Spleen (tissue), 11 donors: ENCODE results near the gene PGAM1. TPM values are rescaled to one million over a fixed set of nuclear protein-coding genes. Genes with fewer than 3 reads are reported as not detected.
"Not testable (repeated sequence)": the region's sequence is repeated elsewhere in the genome, so short reads cannot be mapped to it uniquely, and the experiment has no call there.

Experiments
- DNase-seq: peaks from one replicate; pipeline ENCODE4 v3.0.0-alpha.2; 2020
- H3K27ac ChIP-seq, 8 donors: fragments of 200-600 bp; sonication (generic) in 7 of 8; 1 replicate in 4 of 8; 2 replicates in 4 of 8; pipeline versions ENCODE4 v1.5.0 to v1.8.0; 2016 to 2021; ENCODE audit warnings: inconsistent platforms in 4 of 8, mild to moderate bottlenecking in 4 of 8, moderate library complexity in 1 of 8
- H3K27me3 ChIP-seq, 7 donors: fragments of 200-600 bp; sonication (generic) in 6 of 7; replicated peaks in 1 of 7; 1 replicate in 4 of 7; 2 replicates in 3 of 7; pipeline versions ENCODE4 v1.5.0 to v1.8.0; 2016 to 2021; ENCODE audit warnings: inconsistent platforms in 3 of 7, mild to moderate bottlenecking in 1 of 7
- H3K36me3 ChIP-seq, 6 donors: fragments of 200-600 bp; sonication (generic) in 5 of 6; 1 replicate in 4 of 6; 2 replicates in 2 of 6; pipeline versions ENCODE4 v1.5.0 to v1.8.0; 2016 to 2021; ENCODE audit warnings: inconsistent platforms in 2 of 6
- H3K4me1 ChIP-seq, 6 donors: fragments of 200-600 bp; sonication (generic) in 5 of 6; 1 replicate in 3 of 6; 2 replicates in 3 of 6; pipeline versions ENCODE4 v1.5.0 to v1.8.0; 2016 to 2021; ENCODE audit warnings: inconsistent platforms in 3 of 6
- H3K4me3 ChIP-seq, 8 donors: fragments of 200-600 bp; sonication (generic) in 7 of 8; 1 replicate in 4 of 8; 2 replicates in 4 of 8; pipeline versions ENCODE4 v1.5.0 to v1.8.0; 2016 to 2021; ENCODE audit warnings: inconsistent platforms in 4 of 8, mild to moderate bottlenecking in 4 of 8, moderate library complexity in 2 of 8
- H3K9me3 ChIP-seq, 8 donors: fragments of 200-600 bp; sonication (generic) in 7 of 8; 1 replicate in 4 of 8; 2 replicates in 4 of 8; pipeline versions ENCODE4 v1.5.0 to v1.8.0; 2016 to 2021; ENCODE audit warnings: inconsistent platforms in 4 of 8
- POLR2A ChIP-seq, 3 donors: fragments of 450-650 bp; IDR thresholded peaks; one replicate each; pipeline ENCODE4 v1.5.1; 2017; ENCODE audit warnings: antibody characterized with exemption in 3 of 3, mild to moderate bottlenecking in 1 of 3
- POLR2AphosphoS5 ChIP-seq, 3 donors: sonication (generic); formaldehyde crosslinking; IDR thresholded peaks; one replicate each; pipeline ENCODE4 v1.5.1; 2017; ENCODE audit warnings: antibody characterized with exemption in 3 of 3
- WGBS, 5 donors: extraction: QIAGEN DNeasy Blood & Tissue Kit in 3 of 5; methylation state at CpG; one replicate each; pipeline versions ENCODE4 v1.1.5 to v1.1.7; 2013 to 2018; 5-methylcytosine and 5-hydroxymethylcytosine counted together
- intact Hi-C: fragments of 100-400 bp; cut with DNase I; formaldehyde crosslinking; loops from one replicate; pipeline ENCODE4 v1.15.0; 2023; ENCODE audit warnings: low total_unique reads
- polyA plus RNA-seq, 3 donors: library from polyadenylated mRNA; stranded (reverse); fragments of 200-250 nt; gene quantifications; one replicate each; pipeline ENCODE4 v1.2.1, GENCODE V29; 2013
- total RNA-seq, 7 donors: library from RNA; depleted of rRNA in 3 of 7; stranded (reverse); fragments of >200 nt in 3 of 7; fragmentation: NEBNext Ultra II Directional in 4 of 7; extraction: Animal tissue kit (Norgen Biotek cat#: 25700) in 4 of 7; gene quantifications; one replicate each; pipeline versions ENCODE4 v1.1.0 to v1.2.1, GENCODE V29; 2016 to 2021
- TF ChIP-seq, protein P1 (sequence below), 11 experiments: fragments of 200-600 bp in 7 of 11; fragments of 450-650 bp in 4 of 11; sonication (generic) in 4 of 11; IDR thresholded peaks in 8 of 11; conservative IDR thresholded peaks in 3 of 11; 1 replicate in 7 of 11; 2 replicates in 4 of 11; pipeline versions ENCODE4 v1.4.0 to v1.8.0; 2016 to 2021; ENCODE audit warnings: antibody characterized with exemption in 11 of 11, inconsistent platforms in 4 of 11, mild to moderate bottlenecking in 1 of 11
- donor health status: healthy with polysubstance abuse.
- donor health status: DM: no; HTN: no; CAD: no; lungs with moderate emphysema.
- donor health status: DM: no; HTN: no; CAD: no.
- donor health status: Bipolar disorder and iron deficiency.
- donor health status: healthy.
- donor health status: DM: no; HTN: no; CAD: no.
- donor health status: DM: yes; HTN: yes; CAD: no.

Gene PGAM1
- total and polyA plus RNA-seq, 10 donors = 51.4 to 235 (median 167) TPM

DNA sequence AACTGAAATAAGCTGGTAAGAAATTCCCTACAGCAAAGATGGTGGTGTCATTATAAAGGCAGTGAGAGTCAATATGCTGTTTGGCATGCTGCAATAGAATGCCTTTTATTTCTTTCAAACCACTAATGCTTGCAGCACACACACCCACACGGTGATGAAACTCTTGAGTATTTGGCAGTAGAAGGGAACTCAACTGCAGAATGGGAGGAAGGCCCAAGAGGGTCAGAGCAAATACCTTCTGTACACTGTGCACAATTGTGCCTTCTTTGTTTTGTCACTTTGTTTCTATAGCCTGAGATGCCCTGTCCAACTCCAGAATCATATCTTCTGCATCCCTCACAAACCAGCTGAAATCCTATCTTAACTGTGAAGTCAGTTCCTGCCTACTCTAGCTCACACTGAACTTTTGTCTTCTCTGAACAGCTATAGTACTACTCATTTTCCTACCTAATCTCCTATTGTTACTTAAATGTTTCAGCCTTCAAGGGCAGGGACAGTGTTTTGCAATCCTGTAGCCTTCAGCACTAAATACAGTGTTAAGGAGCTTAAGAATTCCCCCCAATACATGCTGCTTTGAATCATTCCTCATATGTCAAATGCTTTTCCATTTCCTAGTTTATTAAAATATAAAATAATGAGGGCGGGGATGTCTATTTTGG lies 50.1 kb downstream of the PGAM1 start:
- Histone ChIP-seq H3K36me3 (peaks cover 10 to 100% (median 94%) of the 10 kb centered on the region in 6 donors), H3K4me3 (no peak overlapping the region), H3K4me1 (no peaks in the 10 kb centered on the region), H3K9me3 (no peaks in the 10 kb centered on the region), H3K27ac (no peak overlapping the region), H3K27me3 (no peaks in the 10 kb centered on the region)
- intact Hi-C loops = no loop called here
- 73 to 87% (median 83%) methylated on average over 2 of the region's 2 CpGs for WGBS, 5 donors
- no peak for TF ChIP-seq POLR2A (IDR thresholded peaks at IDR 0.05)
- no peak for TF ChIP-seq POLR2AphosphoS5 (IDR thresholded peaks at IDR 0.05)
- TF ChIP-seq, protein P1, sequence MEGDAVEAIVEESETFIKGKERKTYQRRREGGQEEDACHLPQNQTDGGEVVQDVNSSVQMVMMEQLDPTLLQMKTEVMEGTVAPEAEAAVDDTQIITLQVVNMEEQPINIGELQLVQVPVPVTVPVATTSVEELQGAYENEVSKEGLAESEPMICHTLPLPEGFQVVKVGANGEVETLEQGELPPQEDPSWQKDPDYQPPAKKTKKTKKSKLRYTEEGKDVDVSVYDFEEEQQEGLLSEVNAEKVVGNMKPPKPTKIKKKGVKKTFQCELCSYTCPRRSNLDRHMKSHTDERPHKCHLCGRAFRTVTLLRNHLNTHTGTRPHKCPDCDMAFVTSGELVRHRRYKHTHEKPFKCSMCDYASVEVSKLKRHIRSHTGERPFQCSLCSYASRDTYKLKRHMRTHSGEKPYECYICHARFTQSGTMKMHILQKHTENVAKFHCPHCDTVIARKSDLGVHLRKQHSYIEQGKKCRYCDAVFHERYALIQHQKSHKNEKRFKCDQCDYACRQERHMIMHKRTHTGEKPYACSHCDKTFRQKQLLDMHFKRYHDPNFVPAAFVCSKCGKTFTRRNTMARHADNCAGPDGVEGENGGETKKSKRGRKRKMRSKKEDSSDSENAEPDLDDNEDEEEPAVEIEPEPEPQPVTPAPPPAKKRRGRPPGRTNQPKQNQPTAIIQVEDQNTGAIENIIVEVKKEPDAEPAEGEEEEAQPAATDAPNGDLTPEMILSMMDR (IDR thresholded peaks at IDR 0.05 in 8 of 11, conservative IDR thresholded peaks at IDR 0.05 in 3 of 11) = no peak
- no peak for DNase-seq

DNA sequence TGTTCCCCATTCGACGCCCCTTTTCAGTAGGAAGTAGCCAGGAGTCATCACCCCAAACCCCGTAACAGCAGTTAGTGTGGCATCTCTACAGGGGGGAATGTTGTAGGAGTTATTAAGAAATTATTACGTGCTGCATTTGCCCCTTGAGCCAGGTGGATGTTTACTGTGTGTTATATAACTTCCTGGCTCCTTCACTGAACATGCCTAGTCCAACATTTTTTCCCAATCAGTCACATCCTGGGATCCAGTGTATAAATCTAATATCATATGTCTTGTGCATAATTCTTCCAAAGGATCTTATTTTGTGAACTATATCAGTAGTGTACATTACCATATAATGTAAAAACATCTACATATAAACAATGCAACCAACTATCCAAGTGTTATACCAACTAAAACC lies 53.4 kb downstream of the PGAM1 start:
- H3K27me3 ChIP-seq, DNase-seq, H3K9me3 ChIP-seq, intact Hi-C loops, H3K4me3 ChIP-seq, H3K27ac ChIP-seq: not testable (repeated sequence)
- H3K36me3 ChIP-seq = peaks cover 2 to 99% (median 75%) of the 10 kb centered on the region in 6 donors
- WGBS, 5 donors = 91 to 96% (median 94%) methylated on average over 4 of the region's 4 CpGs
- H3K4me1 ChIP-seq = peaks cover 0 to 19% (median 2%) of the 10 kb centered on the region in 6 donors

DNA sequence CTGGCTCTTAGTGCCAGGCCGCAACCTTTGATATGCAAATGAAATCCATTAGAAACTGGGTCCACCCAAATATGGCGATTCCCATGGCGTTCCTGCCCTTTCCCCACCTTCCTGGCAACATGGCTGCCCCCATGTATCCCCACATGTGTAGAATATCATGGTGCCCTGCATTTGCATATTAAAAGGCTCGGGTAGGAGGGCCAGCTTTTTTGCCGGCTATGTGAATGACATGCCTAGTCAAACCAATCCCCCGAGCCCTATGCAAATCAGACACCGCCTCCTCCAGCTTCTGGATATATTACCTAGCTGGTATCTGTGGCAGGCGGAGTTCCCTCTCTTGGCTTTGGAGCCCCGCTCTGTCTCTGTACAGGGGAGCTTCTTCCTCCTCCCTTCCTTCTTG lies 53.9 kb downstream of the PGAM1 start:
- no peak overlapping the region for H3K4me3 ChIP-seq
- H3K4me1 ChIP-seq = peaks cover 0 to 19% (median 2%) of the 10 kb centered on the region in 6 donors
- WGBS, 5 donors = 77 to 88% (median 80%) methylated on average over 9 of the region's 9 CpGs
- no peak overlapping the region for H3K27ac ChIP-seq
- no peak for DNase-seq
- H3K36me3 ChIP-seq = peaks cover 2 to 97% (median 71%) of the 10 kb centered on the region in 6 donors
- intact Hi-C loops = no loop called here
- TF ChIP-seq POLR2AphosphoS5 (IDR thresholded peaks at IDR 0.05) (no peak), POLR2A (IDR thresholded peaks at IDR 0.05) (no peak)
- TF ChIP-seq, protein P1 (IDR thresholded peaks at IDR 0.05 in 8 of 11, conservative IDR thresholded peaks at IDR 0.05 in 3 of 11) = no peak
- no peaks in the 10 kb centered on the region for H3K9me3 ChIP-seq
- H3K27me3 ChIP-seq = no peaks in the 10 kb centered on the region

DNA sequence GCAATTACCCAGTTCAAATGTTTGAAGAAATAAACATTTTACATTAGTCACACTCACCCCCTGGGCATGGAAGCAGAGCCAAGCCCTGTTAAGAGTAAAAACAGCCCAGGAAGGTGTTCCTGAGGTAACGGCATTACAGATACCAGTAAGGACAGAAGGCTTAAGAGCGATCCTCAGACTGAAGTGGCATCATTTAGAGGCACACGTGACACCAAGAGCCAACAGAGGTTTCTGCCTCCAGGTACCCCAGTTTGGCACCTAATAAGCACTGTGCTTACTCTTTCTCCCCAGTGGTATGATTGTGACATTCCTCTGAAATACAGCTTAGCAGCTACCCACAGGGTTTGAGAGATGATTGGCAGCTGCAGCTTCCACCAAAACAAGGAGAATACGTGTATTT lies 55.1 kb downstream of the PGAM1 start:
- Histone ChIP-seq H3K4me3 (no peak overlapping the region), H3K9me3 (no peaks in the 10 kb centered on the region), H3K27me3 (no peaks in the 10 kb centered on the region), H3K4me1 (peaks cover 0 to 19% (median 2%) of the 10 kb centered on the region in 6 donors), H3K36me3 (peaks cover 2 to 97% (median 60%) of the 10 kb centered on the region in 6 donors), H3K27ac (no peak overlapping the region)
- intact Hi-C loops = no loop called here
- no peak for TF ChIP-seq POLR2AphosphoS5 (IDR thresholded peaks at IDR 0.05)
- TF ChIP-seq, protein P1 (IDR thresholded peaks at IDR 0.05 in 8 of 11, conservative IDR thresholded peaks at IDR 0.05 in 3 of 11) = no peak
- no peak for TF ChIP-seq POLR2A (IDR thresholded peaks at IDR 0.05)
- no peak for DNase-seq
- 91 to 96% (median 94%) methylated on average over 4 of the region's 4 CpGs for WGBS, 5 donors
